Type B pancreatic cell (in vitro differentiated cells): ENCODE results near the gene UBIAD1. TPM values are rescaled to one million over a fixed set of nuclear protein-coding genes. Genes with fewer than 3 reads are reported as not detected.

Source experiments
- DNase-seq: peaks from one replicate; pipeline ENCODE4 v3.0.0; 2021; ENCODE audit warnings: mixed read lengths; ENCODE audit not compliant: unreplicated experiment; ENCODE audit errors: extremely low spot score
- H3K27ac Mint-ChIP-seq: 2 replicates; pipeline ENCODE4 v1.8.0; 2021; ENCODE audit warnings: mild to moderate bottlenecking, mixed read lengths
- H3K27me3 Mint-ChIP-seq: 2 replicates; pipeline ENCODE4 v1.8.0; 2021; ENCODE audit warnings: mixed read lengths
- H3K36me3 Mint-ChIP-seq: 2 replicates; pipeline ENCODE4 v1.8.0; 2021; ENCODE audit warnings: mixed read lengths
- H3K4me1 Mint-ChIP-seq: one replicate; pipeline ENCODE4 v1.8.0; 2021; ENCODE audit warnings: mixed read lengths; ENCODE audit not compliant: unreplicated experiment
- H3K4me3 Mint-ChIP-seq: 2 replicates; pipeline ENCODE4 v1.8.0; 2021; ENCODE audit warnings: mild to moderate bottlenecking, mixed read lengths
- H3K9me3 Mint-ChIP-seq: 2 replicates; pipeline ENCODE4 v1.8.0; 2021; ENCODE audit warnings: mixed read lengths
- total RNA-seq: library from RNA; stranded (reverse); gene quantifications from 2 replicates; pipeline ENCODE4 v1.2.1, GENCODE V29; 2021; ENCODE audit warnings: low replicate concordance
- TF ChIP-seq, protein P1 (sequence below): fragments of 200-600 bp; sonication (generic); conservative IDR thresholded peaks from 2 replicates; pipeline ENCODE4 v1.5.0; 2021; ENCODE audit warnings: antibody characterized with exemption, mild to moderate bottlenecking

Gene UBIAD1
- total RNA-seq, 1 donor from 2014 or later = 17.1 TPM

DNA sequence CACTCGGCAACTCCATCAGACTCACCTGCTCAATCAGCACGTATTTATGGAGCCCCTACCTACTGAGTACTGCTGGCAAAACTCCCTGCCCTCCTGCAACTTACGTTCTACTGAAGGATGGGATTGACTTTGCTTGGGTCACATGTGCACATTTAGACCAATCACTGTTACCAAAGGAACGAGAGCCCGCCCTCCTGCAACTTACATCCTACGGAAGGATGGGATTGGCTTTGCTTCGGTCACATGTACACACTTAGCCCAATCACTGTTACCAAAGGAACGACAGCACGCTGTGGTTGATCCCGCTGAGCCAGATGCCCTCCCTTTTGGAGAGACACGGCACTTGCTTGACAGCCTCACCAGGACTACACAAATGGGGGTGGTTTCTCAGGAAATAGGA lies 46.0 kb downstream of the UBIAD1 start:
- Mint-ChIP-seq H3K36me3 (no peaks in the 10 kb centered on the region), H3K4me3 (no peak overlapping the region), H3K27me3 (peaks cover 7% of the 10 kb centered on the region), H3K9me3 (no peaks in the 10 kb centered on the region), H3K27ac (no peak overlapping the region), H3K4me1 (peaks cover 13% of the 10 kb centered on the region)
- DNase-seq = no peak
- TF ChIP-seq, protein P1, sequence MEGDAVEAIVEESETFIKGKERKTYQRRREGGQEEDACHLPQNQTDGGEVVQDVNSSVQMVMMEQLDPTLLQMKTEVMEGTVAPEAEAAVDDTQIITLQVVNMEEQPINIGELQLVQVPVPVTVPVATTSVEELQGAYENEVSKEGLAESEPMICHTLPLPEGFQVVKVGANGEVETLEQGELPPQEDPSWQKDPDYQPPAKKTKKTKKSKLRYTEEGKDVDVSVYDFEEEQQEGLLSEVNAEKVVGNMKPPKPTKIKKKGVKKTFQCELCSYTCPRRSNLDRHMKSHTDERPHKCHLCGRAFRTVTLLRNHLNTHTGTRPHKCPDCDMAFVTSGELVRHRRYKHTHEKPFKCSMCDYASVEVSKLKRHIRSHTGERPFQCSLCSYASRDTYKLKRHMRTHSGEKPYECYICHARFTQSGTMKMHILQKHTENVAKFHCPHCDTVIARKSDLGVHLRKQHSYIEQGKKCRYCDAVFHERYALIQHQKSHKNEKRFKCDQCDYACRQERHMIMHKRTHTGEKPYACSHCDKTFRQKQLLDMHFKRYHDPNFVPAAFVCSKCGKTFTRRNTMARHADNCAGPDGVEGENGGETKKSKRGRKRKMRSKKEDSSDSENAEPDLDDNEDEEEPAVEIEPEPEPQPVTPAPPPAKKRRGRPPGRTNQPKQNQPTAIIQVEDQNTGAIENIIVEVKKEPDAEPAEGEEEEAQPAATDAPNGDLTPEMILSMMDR = no peak

- no peaks in the 10 kb centered on the region for H3K36me3 Mint-ChIP-seq
- H3K4me1 Mint-ChIP-seq = peaks cover 26% of the 10 kb centered on the region
- no peak overlapping the region for H3K27ac Mint-ChIP-seq
- DNase-seq = no peak
- TF ChIP-seq, protein P1 = peak; percentile 81
- H3K4me3 Mint-ChIP-seq = no peak overlapping the region
- peaks cover 12% of the 10 kb centered on the region for H3K27me3 Mint-ChIP-seq
- no peaks in the 10 kb centered on the region for H3K9me3 Mint-ChIP-seq
Observed at GRCh38 chr1:11320153-11320936, 47.3 kb downstream of the UBIAD1 start.

DNA sequence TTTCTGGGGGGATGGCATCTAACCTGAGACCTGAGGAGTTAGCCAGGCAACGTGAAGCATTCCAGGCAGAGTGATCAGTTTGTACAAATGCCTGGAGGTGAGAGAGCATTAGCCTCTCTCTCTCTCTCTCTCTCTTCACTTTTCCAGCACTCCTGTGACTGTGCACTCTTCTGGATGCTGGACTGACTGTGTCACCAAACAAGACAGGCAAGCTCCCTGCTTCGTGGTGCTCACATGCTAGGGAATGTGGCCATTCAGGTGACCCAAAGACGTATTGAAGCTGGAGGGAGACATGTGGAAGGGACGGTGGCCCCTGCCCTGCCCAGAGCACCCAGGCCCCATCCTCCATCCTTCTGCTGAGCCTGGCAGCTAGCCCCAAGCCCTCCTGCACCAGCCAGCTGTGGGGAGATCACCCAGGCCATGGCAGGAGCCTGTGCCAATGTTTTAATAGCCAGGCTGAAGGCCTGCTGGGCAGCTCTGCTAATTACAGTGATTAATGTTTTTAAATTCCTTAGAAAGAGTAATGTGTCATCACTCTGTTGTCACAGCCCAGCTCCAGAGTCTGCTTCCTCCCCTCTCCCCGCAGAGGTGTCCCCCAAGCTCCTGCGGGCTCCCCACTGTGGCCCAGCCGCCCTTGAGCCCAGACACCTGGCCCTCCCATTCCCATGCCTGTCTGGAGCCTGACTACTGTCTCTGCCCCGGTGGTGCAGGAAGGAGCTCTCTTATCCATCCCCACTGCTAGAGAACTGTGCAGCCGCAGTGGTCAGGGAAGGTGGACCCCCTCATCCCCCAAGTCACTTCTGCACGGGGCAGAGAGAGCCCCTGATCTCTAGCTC lies 48.9 kb downstream of the UBIAD1 start:
- TF ChIP-seq, protein P1 = no peak
- Mint-ChIP-seq H3K27me3 (peaks cover 8% of the 10 kb centered on the region), H3K27ac (peak overlapping the region; percentile 70), H3K4me3 (no peak overlapping the region), H3K36me3 (no peaks in the 10 kb centered on the region), H3K4me1 (peaks cover 21% of the 10 kb centered on the region), H3K9me3 (no peaks in the 10 kb centered on the region)
- DNase-seq = no peak

DNA sequence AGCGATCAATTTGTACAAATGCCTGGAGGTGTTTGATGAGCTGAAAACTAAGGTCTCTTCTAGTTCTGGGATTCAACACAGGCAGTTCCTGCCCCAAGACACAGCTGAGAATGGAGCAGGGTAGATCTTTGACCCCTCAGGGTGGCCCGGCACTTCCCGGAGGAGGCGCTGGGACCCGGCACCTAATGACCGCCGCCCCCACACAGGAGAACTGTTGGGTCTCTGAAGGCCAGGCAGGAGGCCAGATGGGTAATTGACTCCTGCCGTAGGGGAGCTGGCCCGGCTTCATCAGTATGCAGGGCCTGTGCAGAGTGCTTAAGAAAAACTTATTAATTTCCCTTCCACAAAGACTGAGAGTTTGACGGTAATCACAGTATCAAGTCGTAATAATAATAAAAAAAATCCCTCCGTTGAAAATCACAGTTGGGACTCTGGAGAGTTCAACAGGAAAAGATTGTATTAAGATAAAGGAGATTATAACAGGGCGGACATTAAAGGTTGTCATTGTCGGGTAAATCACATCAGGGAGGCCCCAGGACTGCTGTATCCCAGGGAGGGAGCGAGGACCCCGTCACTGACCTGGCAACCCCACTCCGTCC lies 51.7 kb downstream of the UBIAD1 start:
- TF ChIP-seq, protein P1 = no peak
- Mint-ChIP-seq H3K36me3 (no peaks in the 10 kb centered on the region), H3K4me3 (no peak overlapping the region), H3K4me1 (peaks cover 25% of the 10 kb centered on the region), H3K27me3 (peaks cover 8% of the 10 kb centered on the region), H3K27ac (no peak overlapping the region), H3K9me3 (no peaks in the 10 kb centered on the region)
- DNase-seq = no peak

DNA sequence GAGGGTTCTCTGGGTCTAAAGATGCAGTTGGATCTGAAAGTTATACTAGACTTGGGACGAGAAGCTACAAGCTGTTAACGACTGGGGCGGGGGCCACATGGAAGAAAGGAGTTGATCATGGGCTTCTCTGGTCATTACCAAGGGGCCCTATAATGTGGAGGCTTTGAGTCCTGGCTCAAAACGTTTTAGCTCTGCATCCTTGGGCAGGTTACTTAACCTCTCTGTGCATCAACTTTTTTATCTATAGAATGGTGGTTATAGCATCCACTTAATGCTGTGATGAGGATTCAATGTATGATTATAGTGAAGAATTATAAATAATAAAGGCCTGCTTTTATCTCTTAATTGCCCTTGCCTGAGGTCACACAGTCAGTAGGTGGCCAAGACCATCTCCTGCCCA lies 53.1 kb downstream of the UBIAD1 start:
- DNase-seq = no peak
- no peak overlapping the region for H3K27ac Mint-ChIP-seq
- no peaks in the 10 kb centered on the region for H3K9me3 Mint-ChIP-seq
- peaks cover 21% of the 10 kb centered on the region for H3K4me1 Mint-ChIP-seq
- H3K36me3 Mint-ChIP-seq = no peaks in the 10 kb centered on the region
- TF ChIP-seq, protein P1 = no peak
- H3K4me3 Mint-ChIP-seq = no peak overlapping the region
- peaks cover 9% of the 10 kb centered on the region for H3K27me3 Mint-ChIP-seq
